Left lung (tissue), 10 donors: ENCODE measurements around the gene DOCK11. TPM values are rescaled to one million over a fixed set of nuclear protein-coding genes. Genes with fewer than 3 reads are reported as not detected.

Experiments used
- ATAC-seq: fragments of 200-7000 bp; cut with Tn5 transposase; one replicate; pipeline ENCODE4 v1.9.1; 2020; ENCODE audit warnings: moderate library complexity
- DNase-seq, 4 donors: peaks; one replicate each; pipeline ENCODE4 v3.0.0-alpha.2; 2013 to 2020
- H3K27ac ChIP-seq, 2 donors: fragments of 200-600 bp; sonication (generic) in 1 of 2; one replicate each; pipeline versions ENCODE4 v1.5.0 to v1.8.0; 2020 to 2021
- H3K27me3 ChIP-seq, 2 donors: fragments of 200-600 bp; sonication (generic) in 1 of 2; one replicate each; pipeline versions ENCODE4 v1.5.0 to v1.8.0; 2020 to 2021
- H3K36me3 ChIP-seq, 2 donors: fragments of 200-600 bp; sonication (generic) in 1 of 2; one replicate each; pipeline versions ENCODE4 v1.5.0 to v1.8.0; 2020 to 2021
- H3K4me1 ChIP-seq, 2 donors: fragments of 200-600 bp; one replicate each; pipeline ENCODE4 v1.8.0; 2021
- H3K4me3 ChIP-seq, 2 donors: fragments of 200-600 bp; sonication (generic) in 1 of 2; one replicate each; pipeline versions ENCODE4 v1.5.0 to v1.8.0; 2020 to 2021; ENCODE audit warnings: mild to moderate bottlenecking in 1 of 2
- H3K9me3 ChIP-seq, 2 donors: fragments of 200-600 bp; sonication (generic) in 1 of 2; one replicate each; pipeline versions ENCODE4 v1.5.0 to v1.8.0; 2020 to 2021
- intact Hi-C, 2 donors: fragments of 100-400 bp; cut with DNase I; formaldehyde crosslinking; loops; one replicate each; pipeline versions ENCODE4 v1.11.2 to v1.14.2; 2022
- polyA plus RNA-seq, 6 donors: library from polyadenylated mRNA; unstranded; fragments of 120-200 nt; gene quantifications; one replicate each; pipeline ENCODE4 v1.2.1, GENCODE V29; 2013; ENCODE audit not compliant: insufficient read length in 6 of 6
- total RNA-seq, 2 donors: library from RNA; stranded (reverse); fragmentation: NEBNext Ultra II Directional; extraction: Animal tissue kit (Norgen Biotek cat#: 25700); gene quantifications; one replicate each; pipeline ENCODE4 v1.2.1, GENCODE V29; 2021
- TF ChIP-seq, protein P1 (sequence below), 2 donors: fragments of 200-600 bp; sonication (generic) in 1 of 2; IDR thresholded peaks; one replicate each; pipeline versions ENCODE4 v1.5.0 to v1.8.0; 2021; ENCODE audit warnings: antibody characterized with exemption in 2 of 2
- donor health status: DM: no; HTN: yes; CAD: no.
- donor health status: DM: no; HTN: no; CAD: no.

DOCK11 gene
- total and polyA plus RNA-seq, 8 donors = 13.4 to 36.8 (median 16.9) TPM

DNA sequence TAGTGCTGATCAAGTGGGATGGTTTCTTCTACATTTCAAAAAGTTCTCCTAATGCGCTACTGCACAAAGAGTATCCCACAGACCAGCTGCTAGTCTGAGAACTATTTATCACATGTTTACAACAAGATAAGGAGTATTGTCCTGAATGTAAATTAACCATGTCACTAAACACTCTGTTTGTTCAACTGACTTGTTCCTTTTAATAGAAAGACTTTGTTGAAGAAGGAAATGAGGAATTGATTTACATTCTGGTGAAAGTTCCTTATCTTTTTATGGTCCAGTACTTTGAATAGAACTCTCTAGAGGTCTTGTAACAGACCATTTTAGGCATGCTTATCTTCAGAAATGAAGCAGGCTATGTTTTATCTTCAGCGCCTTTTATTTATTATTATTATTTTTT is 164.5 kb downstream of the DOCK11 start:
- Histone ChIP-seq H3K4me3 (no peak overlapping the region), H3K36me3 (peaks cover 0 to 19% of the 10 kb centered on the region in 2 donors), H3K27me3 (no peaks in the 10 kb centered on the region), H3K4me1 (no peaks in the 10 kb centered on the region), H3K9me3 (no peaks in the 10 kb centered on the region), H3K27ac (no peak overlapping the region)
- intact Hi-C loops = no loop called here
- no peak for ATAC-seq
- DNase-seq = no peak
- TF ChIP-seq, protein P1, sequence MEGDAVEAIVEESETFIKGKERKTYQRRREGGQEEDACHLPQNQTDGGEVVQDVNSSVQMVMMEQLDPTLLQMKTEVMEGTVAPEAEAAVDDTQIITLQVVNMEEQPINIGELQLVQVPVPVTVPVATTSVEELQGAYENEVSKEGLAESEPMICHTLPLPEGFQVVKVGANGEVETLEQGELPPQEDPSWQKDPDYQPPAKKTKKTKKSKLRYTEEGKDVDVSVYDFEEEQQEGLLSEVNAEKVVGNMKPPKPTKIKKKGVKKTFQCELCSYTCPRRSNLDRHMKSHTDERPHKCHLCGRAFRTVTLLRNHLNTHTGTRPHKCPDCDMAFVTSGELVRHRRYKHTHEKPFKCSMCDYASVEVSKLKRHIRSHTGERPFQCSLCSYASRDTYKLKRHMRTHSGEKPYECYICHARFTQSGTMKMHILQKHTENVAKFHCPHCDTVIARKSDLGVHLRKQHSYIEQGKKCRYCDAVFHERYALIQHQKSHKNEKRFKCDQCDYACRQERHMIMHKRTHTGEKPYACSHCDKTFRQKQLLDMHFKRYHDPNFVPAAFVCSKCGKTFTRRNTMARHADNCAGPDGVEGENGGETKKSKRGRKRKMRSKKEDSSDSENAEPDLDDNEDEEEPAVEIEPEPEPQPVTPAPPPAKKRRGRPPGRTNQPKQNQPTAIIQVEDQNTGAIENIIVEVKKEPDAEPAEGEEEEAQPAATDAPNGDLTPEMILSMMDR (IDR thresholded peaks at IDR 0.05) = no peak

DNA sequence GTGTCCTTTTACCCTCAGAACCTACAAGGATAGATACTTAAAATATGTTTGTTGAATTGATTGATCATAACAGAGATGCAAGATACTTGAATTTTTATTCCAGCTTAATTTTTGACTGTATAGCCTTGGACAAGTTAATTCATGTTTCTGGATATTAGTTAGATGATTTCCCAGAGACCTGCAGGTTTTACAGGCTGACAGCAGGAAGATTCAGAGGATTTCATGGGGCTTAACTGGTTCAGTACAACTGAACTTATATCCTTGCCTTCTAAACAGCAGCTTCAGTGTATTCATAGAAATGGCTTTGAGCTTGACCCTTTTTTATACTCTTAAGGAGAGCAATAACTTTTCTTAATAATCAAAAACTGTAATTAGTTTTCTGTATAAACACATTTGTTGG is 169.6 kb downstream of the DOCK11 start:
- Histone ChIP-seq H3K36me3 (peaks cover 0 to 15% of the 10 kb centered on the region in 2 donors), H3K27ac (no peak overlapping the region), H3K27me3 (no peaks in the 10 kb centered on the region), H3K9me3 (no peaks in the 10 kb centered on the region), H3K4me3 (no peak overlapping the region), H3K4me1 (no peaks in the 10 kb centered on the region)
- ATAC-seq (no peak), DNase-seq (no peak)
- intact Hi-C loops = no loop called here
- TF ChIP-seq, protein P1 (IDR thresholded peaks at IDR 0.05) = no peak

DNA sequence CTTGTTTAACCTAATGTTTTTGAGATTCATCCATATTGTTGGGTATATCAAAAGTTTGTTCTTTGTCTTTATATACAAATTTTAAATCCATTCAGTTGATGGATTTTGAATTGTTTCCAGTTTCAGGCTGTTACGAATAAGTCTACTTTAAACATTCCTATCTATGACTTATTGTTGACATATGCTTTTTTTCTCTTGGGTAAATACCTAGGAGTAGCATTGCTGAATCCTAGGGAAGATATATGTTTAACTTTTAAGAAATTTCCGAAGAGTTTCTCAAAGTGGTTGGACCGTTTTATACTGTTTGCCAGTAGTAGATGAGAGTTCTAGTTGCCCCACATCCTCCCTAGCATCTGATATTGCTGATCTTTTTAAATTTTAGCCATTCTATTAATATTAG is 170.9 kb downstream of the DOCK11 start:
- TF ChIP-seq, protein P1 (IDR thresholded peaks at IDR 0.05) = no peak
- no peak for DNase-seq
- intact Hi-C loops = no loop called here
- H3K4me3 ChIP-seq = no peak overlapping the region
- H3K27me3 ChIP-seq = no peaks in the 10 kb centered on the region
- no peaks in the 10 kb centered on the region for H3K9me3 ChIP-seq
- no peaks in the 10 kb centered on the region for H3K4me1 ChIP-seq
- no peak for ATAC-seq
- H3K27ac ChIP-seq = no peak overlapping the region
- peaks cover 0 to 26% of the 10 kb centered on the region in 2 donors for H3K36me3 ChIP-seq

DNA sequence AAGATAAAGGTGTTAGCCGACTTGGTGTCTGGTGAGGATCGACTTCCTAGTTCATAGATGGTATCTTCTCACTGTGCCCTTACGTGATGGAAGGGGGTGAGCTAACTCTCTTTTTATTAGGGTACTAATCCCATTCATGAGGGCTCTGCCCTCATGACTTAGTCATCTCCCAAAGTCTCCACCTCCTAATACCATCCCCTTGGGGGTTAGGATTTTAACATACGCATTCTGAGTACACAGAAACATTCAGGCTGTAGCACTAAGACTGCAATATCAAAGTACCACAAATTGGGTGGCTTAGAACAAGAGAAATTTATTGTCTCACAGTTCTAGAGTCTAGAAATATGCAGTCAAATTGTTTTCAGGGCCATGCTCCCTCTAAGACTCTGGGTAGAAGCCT is 173.8 kb downstream of the DOCK11 start:
- intact Hi-C loops = no loop called here
- DNase-seq = no peak
- peaks cover 0 to 23% of the 10 kb centered on the region in 2 donors for H3K36me3 ChIP-seq
- no peak overlapping the region for H3K4me3 ChIP-seq
- TF ChIP-seq, protein P1 (IDR thresholded peaks at IDR 0.05) = no peak
- no peaks in the 10 kb centered on the region for H3K4me1 ChIP-seq
- H3K27ac ChIP-seq = no peak overlapping the region
- no peak for ATAC-seq
- H3K9me3 ChIP-seq = no peaks in the 10 kb centered on the region
- H3K27me3 ChIP-seq = no peaks in the 10 kb centered on the region

DNA sequence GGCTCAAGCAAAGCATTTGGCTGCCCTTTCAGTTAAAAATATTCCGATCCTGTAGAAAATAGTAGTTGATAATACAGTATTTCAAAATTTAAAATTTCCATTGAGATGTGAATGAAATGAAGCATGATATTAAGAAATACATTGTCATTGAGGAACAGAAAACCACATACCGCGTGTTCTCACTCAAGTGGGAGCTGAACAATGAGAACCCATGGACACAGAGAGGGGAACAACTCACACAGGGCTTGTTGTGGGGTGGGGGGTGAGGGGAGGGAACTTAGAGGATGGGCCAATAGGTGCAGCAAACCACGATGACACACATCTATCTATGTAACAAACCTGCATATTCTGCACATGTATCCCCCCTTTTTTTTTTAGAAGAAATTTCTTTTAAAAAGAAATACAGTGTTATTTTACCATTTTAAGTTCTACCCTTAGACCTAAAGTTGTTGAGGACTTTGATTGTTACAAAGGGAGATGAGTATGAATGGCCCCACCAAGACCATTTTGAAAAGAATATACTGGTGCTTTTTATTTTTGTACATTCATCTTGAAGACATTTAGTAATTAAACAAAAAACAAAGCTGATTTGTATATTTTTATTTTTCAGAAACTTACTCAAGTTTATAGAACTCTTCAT is 179.8 kb downstream of the DOCK11 start:
- no peaks in the 10 kb centered on the region for H3K9me3 ChIP-seq
- no peaks in the 10 kb centered on the region for H3K4me1 ChIP-seq
- no peak for ATAC-seq
- intact Hi-C loops = no loop called here
- peaks cover 0 to 23% of the 10 kb centered on the region in 2 donors for H3K36me3 ChIP-seq
- TF ChIP-seq, protein P1 (IDR thresholded peaks at IDR 0.05) = no peak
- DNase-seq = no peak
- no peaks in the 10 kb centered on the region for H3K27me3 ChIP-seq
- no peak overlapping the region for H3K4me3 ChIP-seq
- no peak overlapping the region for H3K27ac ChIP-seq
